Measurements from ENCODE around the gene CP. TPM values are rescaled to one million over a fixed set of nuclear protein-coding genes. Genes with fewer than 3 reads are reported as not detected.

CP gene
- total and polyA plus RNA-seq, 2 experiments from 2014 or later = 0.12 TPM; not detected in 1

GRCh38 chr3:149181182-149181581 is 40.4 kb downstream of the CP start:
- DNase-seq (ENCODE audit: low read depth in 1 of 2, low spot score in 1 of 2) = no peak
- Histone ChIP-seq H3K36me3 (no peaks in the 10 kb centered on the region), H3K27me3 (no peaks in the 10 kb centered on the region), H3K27ac (no peak overlapping the region), H3K4me1 (ENCODE audit: low read depth) (no peaks in the 10 kb centered on the region), H3K9me3 (ENCODE audit: low read depth) (no peaks in the 10 kb centered on the region), H3K4me3 (no peak overlapping the region)
- no peak for TF ChIP-seq CTCF (IDR thresholded peaks at IDR 0.05; ENCODE audit: low read depth, low read length)

GRCh38 chr3:149180057-149180573 is 41.5 kb downstream of the CP start:
- peak in 1 of 2 donors; percentile 99 for DNase-seq (ENCODE audit: low read depth in 1 of 2, low spot score in 1 of 2)
- H3K4me1 ChIP-seq (ENCODE audit: low read depth) = no peaks in the 10 kb centered on the region
- TF ChIP-seq CTCF (IDR thresholded peaks at IDR 0.05; ENCODE audit: low read depth, low read length) = no peak
- H3K4me3 ChIP-seq = no peak overlapping the region
- H3K27me3 ChIP-seq = no peaks in the 10 kb centered on the region
- H3K36me3 ChIP-seq = no peaks in the 10 kb centered on the region
- H3K9me3 ChIP-seq (ENCODE audit: low read depth) = no peaks in the 10 kb centered on the region
- H3K27ac ChIP-seq = no peak overlapping the region

- no peak overlapping the region for H3K27ac ChIP-seq
- TF ChIP-seq CTCF (IDR thresholded peaks at IDR 0.05; ENCODE audit: low read depth, low read length) = no peak
- no peaks in the 10 kb centered on the region for H3K27me3 ChIP-seq
- H3K9me3 ChIP-seq (ENCODE audit: low read depth) = no peaks in the 10 kb centered on the region
- no peak overlapping the region for H3K4me3 ChIP-seq
- peak in 1 of 2 donors; percentile 47 for DNase-seq (ENCODE audit: low read depth in 1 of 2, low spot score in 1 of 2)
- no peaks in the 10 kb centered on the region for H3K4me1 ChIP-seq (ENCODE audit: low read depth)
- no peaks in the 10 kb centered on the region for H3K36me3 ChIP-seq
Measured at GRCh38 chr3:149179220-149179619, 42.4 kb downstream of the CP start.

- H3K36me3 ChIP-seq = no peaks in the 10 kb centered on the region
- no peaks in the 10 kb centered on the region for H3K9me3 ChIP-seq (ENCODE audit: low read depth)
- no peak for DNase-seq (ENCODE audit: low read depth in 1 of 2, low spot score in 1 of 2)
- no peak overlapping the region for H3K4me3 ChIP-seq
- no peaks in the 10 kb centered on the region for H3K27me3 ChIP-seq
- H3K4me1 ChIP-seq (ENCODE audit: low read depth) = no peaks in the 10 kb centered on the region
- no peak overlapping the region for H3K27ac ChIP-seq
- TF ChIP-seq CTCF (IDR thresholded peaks at IDR 0.05; ENCODE audit: low read depth, low read length) = no peak
Measured at GRCh38 chr3:149177122-149177521, 44.5 kb downstream of the CP start.

- no peaks in the 10 kb centered on the region for H3K4me1 ChIP-seq (ENCODE audit: low read depth)
- no peak for DNase-seq (ENCODE audit: low read depth in 1 of 2, low spot score in 1 of 2)
- no peaks in the 10 kb centered on the region for H3K36me3 ChIP-seq
- no peaks in the 10 kb centered on the region for H3K27me3 ChIP-seq
- TF ChIP-seq CTCF (IDR thresholded peaks at IDR 0.05; ENCODE audit: low read depth, low read length) = no peak
- no peak overlapping the region for H3K4me3 ChIP-seq
- H3K9me3 ChIP-seq (ENCODE audit: low read depth) = no peaks in the 10 kb centered on the region
- H3K27ac ChIP-seq = no peak overlapping the region
Measured at GRCh38 chr3:149174901-149175300, 46.7 kb downstream of the CP start.

- H3K27ac ChIP-seq = no peak overlapping the region
- H3K4me1 ChIP-seq (ENCODE audit: low read depth) = no peaks in the 10 kb centered on the region
- TF ChIP-seq CTCF (IDR thresholded peaks at IDR 0.05; ENCODE audit: low read depth, low read length) = no peak
- DNase-seq (ENCODE audit: low read depth in 1 of 2, low spot score in 1 of 2) = no peak
- H3K27me3 ChIP-seq = no peaks in the 10 kb centered on the region
- H3K4me3 ChIP-seq = no peak overlapping the region
- H3K36me3 ChIP-seq = no peaks in the 10 kb centered on the region
- H3K9me3 ChIP-seq (ENCODE audit: low read depth) = no peaks in the 10 kb centered on the region
Measured at GRCh38 chr3:149170672-149171071, 51.0 kb downstream of the CP start.

All from cardiac muscle cell (in vitro differentiated cells and primary cell).